Motor neuron (in vitro differentiated cells): ENCODE data around the gene RNPEPL1. TPM values are rescaled to one million over a fixed set of nuclear protein-coding genes. Genes with fewer than 3 reads are reported as not detected.
"Not testable (repeated sequence)": the region's sequence is repeated elsewhere in the genome, so short reads cannot be mapped to it uniquely, and the experiment has no call there.

Experiments
- ATAC-seq, 8 experiments: fragments of 200-7000 bp; cut with Tn5 transposase; replicated peaks in 6 of 8; 2 replicates each; pipeline ENCODE4 v1.8.0; 2021; ENCODE audit warnings: mild to moderate bottlenecking in 8 of 8, moderate library complexity in 8 of 8
- H3K27ac ChIP-seq, 2 donors: fragments of 250-450 bp; sonication (Bioruptor Pico); 2 replicates each; pipeline ENCODE4 v1.9.0; 2021; ENCODE audit warnings: antibody characterized with exemption in 2 of 2, mild to moderate bottlenecking in 2 of 2, moderate library complexity in 1 of 2
- H3K4me1 ChIP-seq, 2 donors: fragments of 250-450 bp; sonication (Bioruptor Pico); replicated peaks in 1 of 2; 2 replicates each; pipeline ENCODE4 v1.6.1; 2021; ENCODE audit warnings: antibody characterized with exemption in 2 of 2, mild to moderate bottlenecking in 2 of 2, moderate library complexity in 1 of 2
- H3K4me3 ChIP-seq, 5 donors: fragments of 250-450 bp; sonication (Bioruptor Pico); 2 replicates each; pipeline ENCODE4 v1.9.0; 2021; ENCODE audit warnings: antibody characterized with exemption in 5 of 5, mild to moderate bottlenecking in 5 of 5, moderate library complexity in 4 of 5
- WGBS, 10 experiments: fragments of 450-650 bp; shearing (Covaris generic); methylation state at CpG; one replicate each; pipeline ENCODE4 v1.0.0; 2022; 5-methylcytosine and 5-hydroxymethylcytosine counted together
- in situ Hi-C, 9 experiments: fragments of 400-800 bp; cut with MboI; loops; one replicate each; pipeline ENCODE4 v1.15.0; 2021; ENCODE audit warnings: low sequenced_read_pairs in 9 of 9, low pct_unique_long_range_greater_than_20kb in 2 of 9; ENCODE audit not compliant: unreplicated experiment in 9 of 9
- total RNA-seq, 8 experiments: library from RNA; unstranded; fragments of 300-600 nt; gene quantifications; 2 replicates each; pipeline versions ENCODE4 v1.2.3 to v1.2.4, GENCODE V29; 2022

Gene RNPEPL1
- total RNA-seq, result 10 to 100 TPM in 3 of 8 experiments, 1 to 10 TPM in 5; 3.4 to 32.6 (median 6.5) TPM

- H3K27ac ChIP-seq, result peak within 1 kb of the TSS; percentile 79 to 85
- peak; percentile 34 to 72 (median 60) for ATAC-seq
- H3K4me3 ChIP-seq, result peak within 1 kb of the TSS; percentile 60 to 89 (median 86)
- H3K4me1 ChIP-seq, result peaks cover 24 to 32% of the 10 kb centered on the region in 2 donors
- WGBS, 10 experiments, result 0 to 15% (median 0%) methylated on average over 1 to 4 of the region's 106 CpGs; no CpG with 5 or more reads in 7 of the 10 experiments
- in situ Hi-C loops, result no loop called here
Measured at GRCh38 chr2:240567872-240568677, at the start of gene RNPEPL1. Gene RNPEPL1 (plus strand): TSS chr2:240568484. CDS start chr2:240568587, 103 bp downstream.

GRCh38 chr2:240518981-240519380 lies 49.3 kb upstream of the RNPEPL1 start:
- Histone ChIP-seq H3K27ac (no peak overlapping the region), H3K4me1 (peaks cover 0 to 5% of the 10 kb centered on the region in 2 donors), H3K4me3 (no peak overlapping the region)
- in situ Hi-C loops, result no loop called here
- 60 to 97% (median 90%) methylated on average over 1 to 5 of the region's 5 CpGs; no CpG with 5 or more reads in 4 of the 10 experiments for WGBS, 10 experiments
- no peak for ATAC-seq

- no peak overlapping the region for H3K27ac ChIP-seq
- in situ Hi-C loops, result no loop called here
- 0 to 60% (median 46%) methylated on average over 2 to 20 of the region's 25 CpGs for WGBS, 10 experiments
- H3K4me3 ChIP-seq, result no peak overlapping the region
- H3K4me1 ChIP-seq, result peaks cover 0 to 2% of the 10 kb centered on the region in 2 donors
- ATAC-seq, result peak in 2 of 8 experiments; percentile 78 to 84
Measured at GRCh38 chr2:240519396-240520129, 48.7 kb upstream of the RNPEPL1 start.

- no peak overlapping the region for H3K4me3 ChIP-seq
- ATAC-seq, result peak in 5 of 8 experiments; percentile 22 to 51 (median 26)
- H3K27ac ChIP-seq, result no peak overlapping the region
- H3K4me1 ChIP-seq, result peaks cover 0 to 2% of the 10 kb centered on the region in 2 donors
- in situ Hi-C loops, result no loop called here
- WGBS, 10 experiments, result 20 to 93% (median 33%) methylated on average over 2 to 32 of the region's 52 CpGs; no CpG with 5 or more reads in 6 of the 10 experiments
Measured at GRCh38 chr2:240520130-240520973, 47.9 kb upstream of the RNPEPL1 start.

GRCh38 chr2:240520974-240521350 lies 47.3 kb upstream of the RNPEPL1 start:
- in situ Hi-C loops, result no loop called here
- Histone ChIP-seq H3K4me1 (peaks cover 0 to 2% of the 10 kb centered on the region in 2 donors), H3K4me3 (no peak overlapping the region), H3K27ac (no peak overlapping the region)
- no CpG with 5 or more reads among the region's 12 CpGs for WGBS, 10 experiments
- no peak for ATAC-seq

GRCh38 chr2:240521885-240522284 lies 46.4 kb upstream of the RNPEPL1 start:
- H3K4me3 ChIP-seq, in situ Hi-C loops, H3K27ac ChIP-seq, ATAC-seq, H3K4me1 ChIP-seq: not testable (repeated sequence)
- WGBS, 10 experiments, result 80 to 100% (median 87%) methylated on average over 1 to 4 of the region's 5 CpGs; no CpG with 5 or more reads in 2 of the 10 experiments

- 67 to 100% (median 96%) methylated on average over 1 to 11 of the region's 12 CpGs; no CpG with 5 or more reads in 2 of the 10 experiments for WGBS, 10 experiments
- ATAC-seq, result no peak
- in situ Hi-C loops, result no loop called here
- H3K4me3 ChIP-seq, result no peak overlapping the region
- peaks cover 0 to 2% of the 10 kb centered on the region in 2 donors for H3K4me1 ChIP-seq
- no peak overlapping the region for H3K27ac ChIP-seq
Measured at GRCh38 chr2:240522406-240522805, 45.9 kb upstream of the RNPEPL1 start.

- ATAC-seq, result no peak
- in situ Hi-C loops, result no loop called here
- WGBS, 10 experiments, result 90 to 100% (median 93%) methylated on average over 1 to 11 of the region's 32 CpGs; no CpG with 5 or more reads in 4 of the 10 experiments
Measured at GRCh38 chr2:240523451-240524281, 44.6 kb upstream of the RNPEPL1 start.

GRCh38 chr2:240524963-240525718 lies 43.1 kb upstream of the RNPEPL1 start:
- 79 to 100% (median 100%) methylated on average over 1 to 5 of the region's 8 CpGs for WGBS, 10 experiments

More at GRCh38 chr2:240523451-240524281, 44.6 kb upstream of the RNPEPL1 start:
- H3K27ac ChIP-seq, result no peak overlapping the region
- H3K4me3 ChIP-seq, result no peak overlapping the region
- H3K4me1 ChIP-seq, result peaks cover 0 to 2% of the 10 kb centered on the region in 2 donors

GRCh38 chr2:240525802-240526201 lies 42.5 kb upstream of the RNPEPL1 start:
- Histone ChIP-seq H3K4me1 (no peaks in the 10 kb centered on the region), H3K4me3 (no peak overlapping the region), H3K27ac (no peak overlapping the region)
- ATAC-seq, result no peak
- in situ Hi-C loops, result no loop called here
- 83 to 100% (median 92%) methylated on average over 1 to 3 of the region's 6 CpGs; no CpG with 5 or more reads in 6 of the 10 experiments for WGBS, 10 experiments

More at GRCh38 chr2:240524963-240525718, 43.1 kb upstream of the RNPEPL1 start:
- Histone ChIP-seq H3K4me1 (no peaks in the 10 kb centered on the region), H3K4me3 (no peak overlapping the region), H3K27ac (no peak overlapping the region)
- in situ Hi-C loops, result no loop called here
- no peak for ATAC-seq

- H3K4me1 ChIP-seq, result no peaks in the 10 kb centered on the region
- no peak for ATAC-seq
- in situ Hi-C loops, result no loop called here
- H3K4me3 ChIP-seq, result no peak overlapping the region
- WGBS, 10 experiments, result 83 to 100% methylated on average over 2 to 3 of the region's 4 CpGs; no CpG with 5 or more reads in 8 of the 10 experiments
- no peak overlapping the region for H3K27ac ChIP-seq
Measured at GRCh38 chr2:240526521-240526920, 41.8 kb upstream of the RNPEPL1 start.
